ENCODE results near the gene TMEM39A.
A peak's percentile ranks its signal among the peaks of the same experiment; 100 is the strongest.

The TMEM39A gene

GRCh38 chr3:119463171-119464169 is at the start of gene TMEM39A:
TMEM39A (minus strand) TSS chr3:119463615; CDS start chr3:119462074, 1,541 bp downstream.
- peaks cover 38% of the 10 kb centered on the region for H3K36me3 ChIP-seq (ENCODE audit: control insufficient read depth, insufficient read depth, low read length)
- H3K4me3 ChIP-seq (ENCODE audit: low read depth, low read length) = peak within 1 kb of the TSS; percentile 95
- peak within 1 kb of the TSS; percentile 89 for H3K27ac ChIP-seq (ENCODE audit: low read depth, low read length)
- H3K9ac ChIP-seq (ENCODE audit: low read depth, low read length) = peak within 1 kb of the TSS; percentile 95
- H3K4me1 ChIP-seq (ENCODE audit: control insufficient read depth, insufficient read depth, low read length) = peaks cover 11% of the 10 kb centered on the region
- H3K9me3 ChIP-seq (ENCODE audit: control insufficient read depth, insufficient read depth, low read length) = no peaks in the 10 kb centered on the region
- no peaks in the 10 kb centered on the region for H3K27me3 ChIP-seq (ENCODE audit: control insufficient read depth, insufficient read depth, low read length)

- no peaks in the 10 kb centered on the region for H3K27me3 ChIP-seq (ENCODE audit: control insufficient read depth, insufficient read depth, low read length)
- no peak overlapping the region for H3K4me3 ChIP-seq (ENCODE audit: low read depth, low read length)
- no peaks in the 10 kb centered on the region for H3K4me1 ChIP-seq (ENCODE audit: control insufficient read depth, insufficient read depth, low read length)
- H3K36me3 ChIP-seq (ENCODE audit: control insufficient read depth, insufficient read depth, low read length) = peaks cover 82% of the 10 kb centered on the region
- H3K9me3 ChIP-seq (ENCODE audit: control insufficient read depth, insufficient read depth, low read length) = no peaks in the 10 kb centered on the region
- H3K27ac ChIP-seq (ENCODE audit: low read depth, low read length) = no peak overlapping the region
- H3K9ac ChIP-seq (ENCODE audit: low read depth, low read length) = no peak overlapping the region
Observed at GRCh38 chr3:119510690-119511089, 47.3 kb upstream of the TMEM39A start.

- Histone ChIP-seq H3K36me3 (ENCODE audit: control insufficient read depth, insufficient read depth, low read length) (peaks cover 81% of the 10 kb centered on the region), H3K4me3 (ENCODE audit: low read depth, low read length) (no peak overlapping the region), H3K27me3 (ENCODE audit: control insufficient read depth, insufficient read depth, low read length) (no peaks in the 10 kb centered on the region), H3K9ac (ENCODE audit: low read depth, low read length) (no peak overlapping the region), H3K27ac (ENCODE audit: low read depth, low read length) (no peak overlapping the region), H3K9me3 (ENCODE audit: control insufficient read depth, insufficient read depth, low read length) (no peaks in the 10 kb centered on the region), H3K4me1 (ENCODE audit: control insufficient read depth, insufficient read depth, low read length) (no peaks in the 10 kb centered on the region)
Observed at GRCh38 chr3:119508172-119508845, 44.9 kb upstream of the TMEM39A start.

- H3K9me3 ChIP-seq (ENCODE audit: control insufficient read depth, insufficient read depth, low read length) = no peaks in the 10 kb centered on the region
- H3K4me3 ChIP-seq (ENCODE audit: low read depth, low read length) = no peak overlapping the region
- H3K36me3 ChIP-seq (ENCODE audit: control insufficient read depth, insufficient read depth, low read length) = peaks cover 81% of the 10 kb centered on the region
- H3K9ac ChIP-seq (ENCODE audit: low read depth, low read length) = no peak overlapping the region
- no peak overlapping the region for H3K27ac ChIP-seq (ENCODE audit: low read depth, low read length)
- no peaks in the 10 kb centered on the region for H3K4me1 ChIP-seq (ENCODE audit: control insufficient read depth, insufficient read depth, low read length)
- no peaks in the 10 kb centered on the region for H3K27me3 ChIP-seq (ENCODE audit: control insufficient read depth, insufficient read depth, low read length)
Observed at GRCh38 chr3:119507404-119507803, 44.0 kb upstream of the TMEM39A start.

- peaks cover 83% of the 10 kb centered on the region for H3K36me3 ChIP-seq (ENCODE audit: control insufficient read depth, insufficient read depth, low read length)
- H3K9ac ChIP-seq (ENCODE audit: low read depth, low read length) = no peak overlapping the region
- no peaks in the 10 kb centered on the region for H3K27me3 ChIP-seq (ENCODE audit: control insufficient read depth, insufficient read depth, low read length)
- no peak overlapping the region for H3K4me3 ChIP-seq (ENCODE audit: low read depth, low read length)
- no peaks in the 10 kb centered on the region for H3K4me1 ChIP-seq (ENCODE audit: control insufficient read depth, insufficient read depth, low read length)
- H3K27ac ChIP-seq (ENCODE audit: low read depth, low read length) = no peak overlapping the region
- no peaks in the 10 kb centered on the region for H3K9me3 ChIP-seq (ENCODE audit: control insufficient read depth, insufficient read depth, low read length)
Observed at GRCh38 chr3:119506631-119507030, 43.2 kb upstream of the TMEM39A start.

- peaks cover 10% of the 10 kb centered on the region for H3K4me1 ChIP-seq (ENCODE audit: control insufficient read depth, insufficient read depth, low read length)
- no peaks in the 10 kb centered on the region for H3K9me3 ChIP-seq (ENCODE audit: control insufficient read depth, insufficient read depth, low read length)
- H3K4me3 ChIP-seq (ENCODE audit: low read depth, low read length) = no peak overlapping the region; the same call in 1 of the 2 replicates
- H3K36me3 ChIP-seq (ENCODE audit: control insufficient read depth, insufficient read depth, low read length) = peaks cover 45% of the 10 kb centered on the region
- H3K9ac ChIP-seq (ENCODE audit: low read depth, low read length) = no peak overlapping the region
- H3K27me3 ChIP-seq (ENCODE audit: control insufficient read depth, insufficient read depth, low read length) = no peaks in the 10 kb centered on the region
- no peak overlapping the region for H3K27ac ChIP-seq (ENCODE audit: low read depth, low read length)
Observed at GRCh38 chr3:119500901-119501300, 37.5 kb upstream of the TMEM39A start.

- Histone ChIP-seq H3K36me3 (ENCODE audit: control insufficient read depth, insufficient read depth, low read length) (peaks cover 39% of the 10 kb centered on the region), H3K9me3 (ENCODE audit: control insufficient read depth, insufficient read depth, low read length) (no peaks in the 10 kb centered on the region), H3K9ac (ENCODE audit: low read depth, low read length) (no peak overlapping the region), H3K27me3 (ENCODE audit: control insufficient read depth, insufficient read depth, low read length) (no peaks in the 10 kb centered on the region), H3K27ac (ENCODE audit: low read depth, low read length) (no peak overlapping the region), H3K4me3 (ENCODE audit: low read depth, low read length) (peak overlapping the region; percentile 73; the same call in 1 of the 2 replicates), H3K4me1 (ENCODE audit: control insufficient read depth, insufficient read depth, low read length) (peaks cover 10% of the 10 kb centered on the region)
Observed at GRCh38 chr3:119500265-119500664, 36.9 kb upstream of the TMEM39A start.

- peak within 1 kb of the TSS; percentile 75 for H3K9ac ChIP-seq (ENCODE audit: low read depth, low read length)
Observed at GRCh38 chr3:119498186-119499011, 35.0 kb upstream of the TMEM39A start, which contains the start of gene TIMMDC1. TIMMDC1 (plus strand) TSS chr3:119498547; CDS start chr3:119498734, 187 bp downstream.

GRCh38 chr3:119497820-119498185 is 34.4 kb upstream of the TMEM39A start:
- H3K4me3 ChIP-seq (ENCODE audit: low read depth, low read length) = peak overlapping the region; percentile 73
- no peaks in the 10 kb centered on the region for H3K27me3 ChIP-seq (ENCODE audit: control insufficient read depth, insufficient read depth, low read length)
- peaks cover 10% of the 10 kb centered on the region for H3K4me1 ChIP-seq (ENCODE audit: control insufficient read depth, insufficient read depth, low read length)
- peaks cover 17% of the 10 kb centered on the region for H3K36me3 ChIP-seq (ENCODE audit: control insufficient read depth, insufficient read depth, low read length)
- no peaks in the 10 kb centered on the region for H3K9me3 ChIP-seq (ENCODE audit: control insufficient read depth, insufficient read depth, low read length)
- H3K9ac ChIP-seq (ENCODE audit: low read depth, low read length) = peak overlapping the region; percentile 60
- peak overlapping the region; percentile 91 for H3K27ac ChIP-seq (ENCODE audit: low read depth, low read length)

More at GRCh38 chr3:119498186-119499011, 35.0 kb upstream of the TMEM39A start, which contains the start of gene TIMMDC1:
- Histone ChIP-seq H3K27me3 (ENCODE audit: control insufficient read depth, insufficient read depth, low read length) (no peaks in the 10 kb centered on the region), H3K9me3 (ENCODE audit: control insufficient read depth, insufficient read depth, low read length) (no peaks in the 10 kb centered on the region), H3K36me3 (ENCODE audit: control insufficient read depth, insufficient read depth, low read length) (peaks cover 23% of the 10 kb centered on the region), H3K27ac (ENCODE audit: low read depth, low read length) (peak within 1 kb of the TSS; percentile 91), H3K4me1 (ENCODE audit: control insufficient read depth, insufficient read depth, low read length) (peaks cover 10% of the 10 kb centered on the region), H3K4me3 (ENCODE audit: low read depth, low read length) (peak within 1 kb of the TSS; percentile 73)

GRCh38 chr3:119494597-119494996 is 31.2 kb upstream of the TMEM39A start:
- H3K9me3 ChIP-seq (ENCODE audit: control insufficient read depth, insufficient read depth, low read length) = no peaks in the 10 kb centered on the region
- peaks cover 5% of the 10 kb centered on the region; the same call in 1 of the 2 replicates for H3K4me1 ChIP-seq (ENCODE audit: control insufficient read depth, insufficient read depth, low read length)
- H3K9ac ChIP-seq (ENCODE audit: low read depth, low read length) = no peak overlapping the region
- no peak overlapping the region for H3K4me3 ChIP-seq (ENCODE audit: low read depth, low read length)
- H3K27me3 ChIP-seq (ENCODE audit: control insufficient read depth, insufficient read depth, low read length) = no peaks in the 10 kb centered on the region
- H3K36me3 ChIP-seq (ENCODE audit: control insufficient read depth, insufficient read depth, low read length) = peaks cover 9% of the 10 kb centered on the region
- no peak overlapping the region for H3K27ac ChIP-seq (ENCODE audit: low read depth, low read length)
